SJCRH30 (cell line): ENCODE results near the gene WDR33. TPM values are rescaled to one million over a fixed set of nuclear protein-coding genes. Genes with fewer than 3 reads are reported as not detected.

Source experiments
- DNase-seq, 2 experiments: peaks; one replicate each; pipeline ENCODE4 v3.0.0-alpha.2; 2015 to 2020
- H3K27ac ChIP-seq: fragments of 250-450 bp; sonication (Bioruptor Pico); 2 replicates; pipeline ENCODE4 v1.5.1; 2020; ENCODE audit warnings: mild to moderate bottlenecking, moderate library complexity
- H3K27me3 ChIP-seq: fragments of 250-450 bp; sonication (Bioruptor Pico); 2 replicates; pipeline ENCODE4 v1.5.1; 2020; ENCODE audit warnings: mild to moderate bottlenecking, moderate library complexity
- H3K36me3 ChIP-seq: fragments of 250-450 bp; sonication (Bioruptor Pico); 2 replicates; pipeline ENCODE4 v1.5.1; 2020; ENCODE audit warnings: mild to moderate bottlenecking, moderate library complexity
- H3K4me1 ChIP-seq: fragments of 250-450 bp; sonication (Bioruptor Pico); 2 replicates; pipeline ENCODE4 v1.5.1; 2020; ENCODE audit warnings: mild to moderate bottlenecking, moderate library complexity
- H3K4me3 ChIP-seq: fragments of 250-450 bp; sonication (Bioruptor Pico); 2 replicates; pipeline ENCODE4 v1.5.1; 2020; ENCODE audit warnings: mild to moderate bottlenecking, moderate library complexity
- H3K9me3 ChIP-seq: fragments of 250-450 bp; sonication (Bioruptor Pico); replicated peaks from 2 replicates; pipeline ENCODE4 v1.5.1; 2020; ENCODE audit warnings: mild to moderate bottlenecking, moderate library complexity
- total RNA-seq: library from RNA; depleted of rRNA; stranded (reverse); fragments of >200 nt; shearing (Covaris generic); gene quantifications from 2 replicates; pipeline ENCODE4 v1.2.3, GENCODE V29; 2014

The WDR33 gene
- total RNA-seq, 1 experiment from 2014 or later, result 56.1 TPM

DNA sequence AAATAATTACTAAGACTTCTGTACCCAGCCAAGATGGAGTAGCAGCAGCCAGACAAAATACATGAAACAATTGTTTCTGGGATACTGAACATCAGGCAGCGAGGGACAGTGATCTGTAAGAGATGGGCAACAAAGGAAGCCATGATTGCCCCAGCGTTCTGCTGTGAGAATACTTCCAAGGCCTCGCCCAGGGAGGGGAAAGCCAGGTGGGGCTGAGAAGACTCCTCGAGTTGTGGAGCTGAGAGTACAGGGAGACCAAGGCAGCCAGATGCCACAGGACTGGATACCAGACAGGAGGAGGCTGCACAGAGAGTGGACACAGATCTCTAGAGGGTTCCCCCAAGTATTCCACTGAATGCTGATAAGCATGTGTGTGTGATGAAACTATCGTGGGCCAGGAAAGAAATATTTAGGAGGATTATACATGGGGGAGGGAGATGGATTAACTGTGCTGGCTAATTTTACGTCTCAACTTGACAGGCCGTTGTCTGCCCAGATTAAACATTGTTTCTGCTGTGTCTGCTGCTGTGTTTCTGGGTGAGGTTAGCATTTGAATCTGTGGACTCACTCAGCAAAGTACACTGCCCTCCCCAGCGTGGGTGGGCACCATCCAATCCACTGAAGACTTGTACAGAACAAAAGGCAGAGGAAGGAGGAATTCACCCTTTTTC lies 125.4 kb downstream of the WDR33 start:
- no peak overlapping the region for H3K4me3 ChIP-seq
- H3K27me3 ChIP-seq, result no peaks in the 10 kb centered on the region
- H3K27ac ChIP-seq, result no peak overlapping the region
- DNase-seq, result no peak
- H3K36me3 ChIP-seq, result no peaks in the 10 kb centered on the region
- H3K9me3 ChIP-seq, result no peaks in the 10 kb centered on the region; the same call in none of the 2 replicates
- peaks cover 18% of the 10 kb centered on the region for H3K4me1 ChIP-seq

DNA sequence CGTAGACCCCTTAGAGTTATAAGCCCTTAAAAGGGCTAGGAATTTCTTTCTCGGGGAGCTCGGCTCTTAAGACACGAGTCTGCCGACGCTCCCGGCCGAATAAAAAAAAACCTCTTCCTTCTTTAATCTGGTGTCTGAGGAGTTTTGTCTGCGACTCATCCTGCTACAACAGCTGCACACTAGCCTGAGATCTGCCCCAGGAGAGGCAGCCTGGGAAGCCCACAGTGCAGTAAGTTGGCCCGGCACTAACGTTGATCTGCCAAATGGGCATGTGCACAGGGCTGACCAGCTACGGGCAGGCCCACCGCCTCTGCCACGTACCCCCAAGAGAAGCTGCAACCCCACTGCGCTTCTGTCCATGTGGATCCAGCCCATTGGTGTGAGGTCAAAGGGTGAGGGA lies 127.2 kb downstream of the WDR33 start:
- H3K9me3 ChIP-seq, result no peaks in the 10 kb centered on the region; the same call in 1 of the 2 replicates
- H3K27me3 ChIP-seq, result no peaks in the 10 kb centered on the region
- H3K27ac ChIP-seq, result 0 out of 2 replicates have a peak overlapping the region, but pooled peaks have one; percentile 3
- H3K4me3 ChIP-seq, result peak overlapping the region; percentile 25; the same call in 1 of the 2 replicates
- peaks cover 18% of the 10 kb centered on the region for H3K4me1 ChIP-seq
- no peaks in the 10 kb centered on the region for H3K36me3 ChIP-seq
- DNase-seq, result peak; percentile 39 to 59

DNA sequence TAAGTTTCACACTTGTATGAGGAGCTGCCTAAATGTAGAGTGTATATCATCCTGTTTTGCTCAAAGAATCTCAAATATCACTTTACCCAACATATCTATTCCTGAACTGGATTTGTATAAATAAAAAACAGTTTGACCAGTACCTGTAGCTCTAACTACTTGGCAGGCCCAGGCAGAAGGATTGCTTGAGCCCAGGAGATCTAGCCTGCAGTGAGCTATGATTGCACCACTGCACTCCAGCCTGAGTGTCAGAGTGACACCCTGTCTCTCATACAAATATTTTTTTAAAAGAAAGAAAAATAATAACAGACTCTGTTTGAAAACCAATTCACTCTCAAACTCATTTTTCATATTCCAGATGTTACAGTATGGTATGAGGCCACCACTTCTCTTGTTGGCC lies 127.9 kb downstream of the WDR33 start:
- H3K27ac ChIP-seq, result 0 out of 2 replicates have a peak overlapping the region, but pooled peaks have one; percentile 3

GRCh38 chr2:127681976-127682857 lies 128.8 kb downstream of the WDR33 start:
- H3K36me3 ChIP-seq, result no peaks in the 10 kb centered on the region
- no peak for DNase-seq

More for the DNA sequence above, 127.9 kb downstream of the WDR33 start:
- Histone ChIP-seq H3K27me3 (0 out of 2 replicates have a peak, but pooled peaks cover 4% of the 10 kb centered on the region), H3K9me3 (no peaks in the 10 kb centered on the region), H3K4me1 (peaks cover 18% of the 10 kb centered on the region), H3K36me3 (no peaks in the 10 kb centered on the region), H3K4me3 (no peak overlapping the region; the same call in 1 of the 2 replicates)
- no peak for DNase-seq

GRCh38 chr2:127681288-127681804 lies 129.6 kb downstream of the WDR33 start:
- peak overlapping the region; percentile 29; the same call in 1 of the 2 replicates for H3K27ac ChIP-seq
- 0 out of 2 replicates have a peak, but pooled peaks cover 4% of the 10 kb centered on the region for H3K27me3 ChIP-seq
- no peaks in the 10 kb centered on the region for H3K36me3 ChIP-seq
- H3K4me1 ChIP-seq, result peaks cover 18% of the 10 kb centered on the region
- H3K4me3 ChIP-seq, result peak overlapping the region; percentile 53
- no peaks in the 10 kb centered on the region for H3K9me3 ChIP-seq
- peak; percentile 57 to 69 for DNase-seq

More at GRCh38 chr2:127681976-127682857, 128.8 kb downstream of the WDR33 start:
- Histone ChIP-seq H3K27me3 (0 out of 2 replicates have a peak, but pooled peaks cover 4% of the 10 kb centered on the region), H3K4me3 (peak overlapping the region; percentile 53), H3K4me1 (peaks cover 18% of the 10 kb centered on the region), H3K9me3 (no peaks in the 10 kb centered on the region), H3K27ac (no peak overlapping the region)

DNA sequence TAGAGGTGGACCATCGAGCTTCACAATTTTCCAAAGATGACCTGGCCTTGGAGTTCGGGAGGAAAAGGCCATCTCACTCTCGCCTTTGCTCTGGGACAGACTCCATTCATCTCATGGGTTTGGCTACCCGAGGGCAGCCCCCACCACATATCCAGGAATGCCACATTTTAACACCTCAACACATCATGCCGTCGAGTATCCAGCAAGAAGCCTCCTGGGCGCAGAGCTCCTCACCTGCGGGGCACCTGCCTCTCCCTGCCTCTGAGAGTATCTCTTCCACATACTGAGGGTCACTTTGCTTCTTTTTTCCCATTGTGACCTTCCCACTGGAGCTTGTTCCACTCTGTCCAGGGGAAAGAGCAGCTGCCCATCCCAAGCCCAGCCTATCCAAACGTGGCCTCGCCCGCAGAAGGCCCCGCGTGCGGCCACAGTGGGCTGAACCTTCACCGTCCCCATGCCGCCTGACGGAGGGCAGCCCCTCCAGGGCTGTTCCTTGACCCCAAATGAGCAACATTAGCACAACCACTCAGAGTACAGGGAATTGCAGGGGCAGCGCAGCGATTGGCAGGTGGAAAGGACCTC lies 130.2 kb downstream of the WDR33 start:
- 0 out of 2 replicates have a peak, but pooled peaks cover 4% of the 10 kb centered on the region for H3K27me3 ChIP-seq
- no peaks in the 10 kb centered on the region for H3K9me3 ChIP-seq
- peaks cover 18% of the 10 kb centered on the region for H3K4me1 ChIP-seq
- no peak overlapping the region for H3K27ac ChIP-seq
- DNase-seq, result no peak
- no peaks in the 10 kb centered on the region for H3K36me3 ChIP-seq
- peak overlapping the region; percentile 53 for H3K4me3 ChIP-seq

GRCh38 chr2:127679680-127680361 lies 131.2 kb downstream of the WDR33 start:
- no peak overlapping the region for H3K4me3 ChIP-seq
- no peaks in the 10 kb centered on the region for H3K36me3 ChIP-seq
- DNase-seq, result no peak
- 0 out of 2 replicates have a peak, but pooled peaks cover 4% of the 10 kb centered on the region for H3K27me3 ChIP-seq
- no peak overlapping the region for H3K27ac ChIP-seq
- H3K9me3 ChIP-seq, result no peaks in the 10 kb centered on the region
- peaks cover 18% of the 10 kb centered on the region for H3K4me1 ChIP-seq

GRCh38 chr2:127678991-127679390 lies 132.0 kb downstream of the WDR33 start:
- Histone ChIP-seq H3K4me1 (peaks cover 15% of the 10 kb centered on the region), H3K4me3 (no peak overlapping the region), H3K36me3 (no peaks in the 10 kb centered on the region), H3K27me3 (0 out of 2 replicates have a peak, but pooled peaks cover 4% of the 10 kb centered on the region), H3K9me3 (no peaks in the 10 kb centered on the region), H3K27ac (no peak overlapping the region)
- no peak for DNase-seq

- no peak for DNase-seq
- Histone ChIP-seq H3K4me1 (peaks cover 12% of the 10 kb centered on the region), H3K4me3 (no peak overlapping the region), H3K27ac (no peak overlapping the region), H3K36me3 (no peaks in the 10 kb centered on the region), H3K27me3 (0 out of 2 replicates have a peak, but pooled peaks cover 4% of the 10 kb centered on the region), H3K9me3 (no peaks in the 10 kb centered on the region)
Observed at GRCh38 chr2:127678531-127678930, 132.4 kb downstream of the WDR33 start.

DNA sequence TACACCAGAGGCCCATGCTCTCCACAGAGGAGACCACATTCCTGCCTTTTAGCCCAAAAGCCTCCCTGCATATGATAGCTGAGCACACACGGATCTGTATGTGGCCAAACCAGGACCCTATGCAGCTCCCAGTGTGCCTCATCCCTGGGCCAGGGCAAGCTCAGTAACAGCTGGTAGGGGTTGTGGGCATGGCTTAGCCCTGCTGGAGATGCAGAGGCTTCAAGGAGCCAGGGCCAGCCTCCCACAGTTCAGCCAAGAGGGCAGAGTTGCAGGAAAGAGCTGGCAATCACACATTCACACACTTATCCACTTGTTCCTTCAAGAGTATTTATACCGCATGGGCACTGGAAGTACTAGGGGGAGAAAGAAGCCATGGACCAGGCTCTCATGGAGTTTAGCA lies 134.1 kb downstream of the WDR33 start:
- H3K27me3 ChIP-seq, result 0 out of 2 replicates have a peak, but pooled peaks cover 4% of the 10 kb centered on the region

DNA sequence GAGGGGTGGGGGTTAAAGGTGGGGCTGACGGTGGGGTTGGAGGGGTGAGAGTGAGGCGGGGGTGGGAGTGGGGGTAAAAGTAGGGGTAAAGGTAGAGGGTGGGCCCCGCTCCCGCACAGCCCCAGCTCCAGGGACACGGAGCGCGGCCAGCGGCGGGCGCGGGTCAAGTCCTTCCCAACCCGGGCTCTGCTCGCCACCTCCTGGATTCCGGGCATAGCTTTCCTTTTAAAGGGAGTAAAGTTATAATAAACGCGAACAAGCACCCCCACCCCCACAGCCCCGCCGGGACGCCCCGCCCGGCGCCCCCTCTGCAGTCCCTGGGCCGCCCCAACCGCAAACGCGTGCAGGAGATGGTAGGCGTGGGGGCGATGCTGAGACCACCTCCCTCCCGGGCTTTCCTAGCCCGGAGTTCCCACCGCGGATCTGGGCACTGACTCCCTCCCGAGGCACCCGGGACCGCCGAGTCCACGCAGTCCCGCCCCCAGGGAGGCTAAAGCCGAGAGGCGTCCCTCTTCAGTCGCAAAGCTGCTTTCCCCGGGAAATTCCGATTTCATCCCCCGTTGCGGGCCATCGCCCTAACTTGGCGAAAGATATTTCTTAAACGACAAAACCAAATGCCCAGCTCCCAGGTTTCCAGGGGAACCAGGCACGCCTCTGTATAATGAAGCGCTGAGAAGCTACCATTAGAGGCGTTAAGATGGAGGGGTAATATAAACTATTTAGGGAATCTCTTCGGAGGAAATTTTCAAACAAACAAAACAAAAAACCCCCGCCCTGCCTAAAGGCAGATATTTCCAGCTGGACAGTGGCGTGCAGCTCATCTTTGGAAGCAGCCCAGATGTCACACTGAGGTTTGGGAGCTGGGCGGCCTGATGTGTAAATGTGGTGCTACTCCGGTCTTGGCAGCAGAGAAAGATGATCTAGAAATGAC lies 135.4 kb downstream of the WDR33 start, which contains the start of gene LIMS2:
LIMS2 (minus strand) TSS at position 200 of the 931 bp plus-strand sequence. CDS start 506 bp downstream, outside the sequence.
- no peaks in the 10 kb centered on the region for H3K4me1 ChIP-seq
- DNase-seq, result no peak
- 0 out of 2 replicates have a peak, but pooled peaks cover 4% of the 10 kb centered on the region for H3K27me3 ChIP-seq

More for the DNA sequence above, 134.1 kb downstream of the WDR33 start:
- H3K36me3 ChIP-seq, result no peaks in the 10 kb centered on the region
- H3K27ac ChIP-seq, result no peak overlapping the region
- DNase-seq, result no peak
- H3K4me1 ChIP-seq, result peaks cover 3% of the 10 kb centered on the region; the same call in 1 of the 2 replicates
- H3K9me3 ChIP-seq, result no peaks in the 10 kb centered on the region
- H3K4me3 ChIP-seq, result no peak overlapping the region

DNA sequence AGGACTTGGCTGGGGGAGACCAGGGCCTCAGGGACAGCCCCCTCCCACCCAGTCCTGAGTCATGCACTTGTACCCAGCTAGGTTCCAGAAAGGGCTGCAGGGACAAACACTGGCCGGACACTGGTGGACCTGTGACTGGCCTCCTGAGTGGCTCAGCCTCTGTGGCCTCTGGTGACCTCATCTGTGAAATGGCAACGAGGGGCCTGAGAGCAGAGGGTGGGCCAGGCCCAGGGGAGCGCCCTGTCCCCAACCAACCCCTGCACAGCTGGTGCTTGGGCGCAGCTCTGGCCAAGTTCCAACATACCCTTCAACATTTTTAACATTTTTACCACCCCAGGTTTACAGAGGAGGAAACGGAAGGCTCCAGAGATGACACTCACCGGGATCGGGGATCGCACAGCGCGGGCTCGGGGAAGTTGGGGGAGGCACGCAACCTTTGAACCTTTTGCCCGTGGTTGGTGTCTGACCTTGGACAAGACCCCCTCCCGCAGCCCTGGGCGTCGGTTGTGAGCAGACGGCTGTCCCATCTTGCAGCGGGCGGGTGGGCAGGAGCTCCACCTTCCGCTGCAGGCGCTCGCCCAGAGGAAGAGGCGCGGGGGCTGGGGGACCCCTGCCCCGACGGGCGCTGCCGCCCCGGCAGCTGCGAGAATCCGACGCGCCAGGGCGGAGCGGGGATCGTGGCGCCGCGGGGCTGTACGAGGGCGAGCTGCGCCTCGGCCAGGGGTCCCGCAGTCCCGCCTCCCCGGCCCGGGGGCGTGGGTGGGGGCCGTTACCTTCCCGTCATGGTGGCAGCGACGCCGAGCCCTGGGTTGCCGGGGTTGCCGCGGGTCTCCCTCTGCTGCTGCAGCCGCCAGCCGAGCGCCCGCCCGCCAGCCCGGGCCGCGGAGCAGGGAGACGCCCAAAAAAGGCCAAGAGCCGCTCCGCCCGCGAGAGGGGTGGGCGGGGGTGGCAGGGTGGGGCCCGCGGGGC lies 136.4 kb downstream of the WDR33 start:
- Histone ChIP-seq H3K9me3 (no peaks in the 10 kb centered on the region), H3K36me3 (no peaks in the 10 kb centered on the region), H3K4me3 (peak overlapping the region; percentile 49), H3K27me3 (0 out of 2 replicates have a peak, but pooled peaks cover 4% of the 10 kb centered on the region), H3K4me1 (no peaks in the 10 kb centered on the region), H3K27ac (no peak overlapping the region)
- DNase-seq, result no peak

More for the DNA sequence above, 135.4 kb downstream of the WDR33 start, which contains the start of gene LIMS2:
- Histone ChIP-seq H3K4me3 (peak within 1 kb of the TSS; percentile 49), H3K9me3 (no peaks in the 10 kb centered on the region), H3K36me3 (no peaks in the 10 kb centered on the region), H3K27ac (no peak within 1 kb of the TSS)
